ENCODE measurements around the gene IFNGR1.
"Not testable (repeated sequence)": the region's sequence is repeated elsewhere in the genome, so short reads cannot be mapped to it uniquely, and the experiment has no call there.

Gene IFNGR1

GRCh38 chr6:137210903-137211302, 8.3 kb downstream of the IFNGR1 start:
- DNase-seq = no peak

- no peak for DNase-seq
Observed at GRCh38 chr6:137208279-137208678, 10.9 kb downstream of the IFNGR1 start.

GRCh38 chr6:137207457-137207856, 11.7 kb downstream of the IFNGR1 start:
- not testable (repeated sequence) for DNase-seq

- no peak for DNase-seq
Observed at GRCh38 chr6:137206577-137206976, 12.6 kb downstream of the IFNGR1 start.

- no peak for DNase-seq
Observed at GRCh38 chr6:137203256-137203655, 15.9 kb downstream of the IFNGR1 start.

- DNase-seq = no peak
Observed at GRCh38 chr6:137202078-137202477, 17.1 kb downstream of the IFNGR1 start.

- DNase-seq = no peak
Observed at GRCh38 chr6:137201006-137201405, 18.2 kb downstream of the IFNGR1 start.

- DNase-seq = no peak
Observed at GRCh38 chr6:137200288-137200687, 18.9 kb downstream of the IFNGR1 start.

GRCh38 chr6:137197684-137198645, 21.2 kb downstream of the IFNGR1 start:
- DNase-seq = no peak

GRCh38 chr6:137193256-137194070, 25.7 kb downstream of the IFNGR1 start:
- no peak for DNase-seq

- no peak for DNase-seq
Observed at GRCh38 chr6:137192821-137193220, 26.4 kb downstream of the IFNGR1 start.

GRCh38 chr6:137191670-137192069, 27.5 kb downstream of the IFNGR1 start:
- no peak for DNase-seq

- DNase-seq = no peak
Observed at GRCh38 chr6:137191236-137191635, 27.9 kb downstream of the IFNGR1 start.

GRCh38 chr6:137190583-137191094, 28.5 kb downstream of the IFNGR1 start:
- DNase-seq = no peak

- no peak for DNase-seq
Observed at GRCh38 chr6:137188855-137189254, 30.3 kb downstream of the IFNGR1 start.

- no peak for DNase-seq
Observed at GRCh38 chr6:137185290-137185689, 33.9 kb downstream of the IFNGR1 start.

- DNase-seq = no peak
Observed at GRCh38 chr6:137182654-137183073, 36.5 kb downstream of the IFNGR1 start.

- DNase-seq = no peak
Observed at GRCh38 chr6:137181891-137182653, 37.1 kb downstream of the IFNGR1 start.

- no peak for DNase-seq
Observed at GRCh38 chr6:137177611-137178010, 41.6 kb downstream of the IFNGR1 start.

GRCh38 chr6:137176729-137177128, 42.5 kb downstream of the IFNGR1 start:
- no peak for DNase-seq

- no peak for DNase-seq
Observed at GRCh38 chr6:137175868-137176245, 43.3 kb downstream of the IFNGR1 start.

GRCh38 chr6:137175157-137175867, 43.9 kb downstream of the IFNGR1 start:
- no peak for DNase-seq

Measured in CD4-positive, alpha-beta T cell treated with Interleukin-15 for 1 hour (primary cell).